Activated CD4-positive, alpha-beta T cell treated with anti-CD3 and anti-CD28 coated beads, Interleukin-2, amount 50 U/mL, for 4 hours (primary cell): ENCODE measurements around the gene ITGB6.
"Not testable (repeated sequence)": the region's sequence is repeated elsewhere in the genome, so short reads cannot be mapped to it uniquely, and the experiment has no call there.

Source experiments
- DNase-seq, 2 experiments: peaks; one replicate each; pipeline ENCODE4 v3.0.0-alpha.2; 2020

ITGB6 gene

GRCh38 chr2:160175169-160176134, 24.6 kb downstream of the ITGB6 start:
- DNase-seq: no peak

GRCh38 chr2:160174322-160174721, 25.8 kb downstream of the ITGB6 start:
- no peak for DNase-seq

GRCh38 chr2:160169988-160170387, 30.1 kb downstream of the ITGB6 start:
- no peak for DNase-seq

- DNase-seq: no peak
These were observed 30.6 kb downstream of the ITGB6 start for GRCh38 chr2:160169471-160169870.

GRCh38 chr2:160168878-160169277, 31.2 kb downstream of the ITGB6 start:
- no peak for DNase-seq

GRCh38 chr2:160167089-160167740, 32.9 kb downstream of the ITGB6 start:
- DNase-seq: no peak

- no peak for DNase-seq
These were observed 34.1 kb downstream of the ITGB6 start for GRCh38 chr2:160165996-160166395.

- DNase-seq: no peak
These were observed 35.0 kb downstream of the ITGB6 start for GRCh38 chr2:160165081-160165480.

- DNase-seq: no peak
These were observed 41.9 kb downstream of the ITGB6 start for GRCh38 chr2:160157861-160158829.

- DNase-seq: no peak
These were observed 43.4 kb downstream of the ITGB6 start for GRCh38 chr2:160156665-160157064.

- DNase-seq: no peak
These were observed 44.0 kb downstream of the ITGB6 start for GRCh38 chr2:160156100-160156499.

GRCh38 chr2:160148419-160148818, 51.7 kb downstream of the ITGB6 start:
- not testable (repeated sequence) for DNase-seq

- DNase-seq: no peak
These were observed 54.6 kb downstream of the ITGB6 start for GRCh38 chr2:160145471-160145870.

- DNase-seq: no peak
These were observed 55.6 kb downstream of the ITGB6 start for GRCh38 chr2:160144280-160144990.

- DNase-seq: no peak
These were observed 57.6 kb downstream of the ITGB6 start for GRCh38 chr2:160142472-160142871.

GRCh38 chr2:160141912-160142311, 58.2 kb downstream of the ITGB6 start:
- DNase-seq: no peak

GRCh38 chr2:160141419-160141818, 58.7 kb downstream of the ITGB6 start:
- no peak for DNase-seq

GRCh38 chr2:160140471-160140870, 59.6 kb downstream of the ITGB6 start:
- no peak for DNase-seq

- DNase-seq: no peak
These were observed 60.1 kb downstream of the ITGB6 start for GRCh38 chr2:160139991-160140390.

GRCh38 chr2:160139350-160139749, 60.7 kb downstream of the ITGB6 start:
- DNase-seq: no peak

- DNase-seq: no peak
These were observed 61.7 kb downstream of the ITGB6 start for GRCh38 chr2:160138406-160138805.

- DNase-seq: no peak
These were observed 62.6 kb downstream of the ITGB6 start for GRCh38 chr2:160137464-160137863.
